HG03108 (cell line): ENCODE measurements around the gene TRIM71.
A peak's percentile ranks its signal among the peaks of the same experiment; 100 is the strongest.
"Not testable (repeated sequence)": the region's sequence is repeated elsewhere in the genome, so short reads cannot be mapped to it uniquely, and the experiment has no call there.

ENCODE experiments used
- ATAC-seq: cut with Tn5 transposase; IDR thresholded peaks from one replicate; pipeline ENCODE4 v1.9.1; 2021; ENCODE audit warnings: moderate library complexity; ENCODE audit not compliant: unreplicated experiment

The TRIM71 gene

GRCh38 chr3:32817558-32818228 is at the start of gene TRIM71:
TRIM71 (plus strand) TSS chr3:32817997; CDS start chr3:32818081, 84 bp downstream.
- ATAC-seq, result no peak

GRCh38 chr3:32778389-32778788 is 39.4 kb upstream of the TRIM71 start:
- no peak for ATAC-seq

GRCh38 chr3:32780071-32780734 is 37.6 kb upstream of the TRIM71 start:
- ATAC-seq, result no peak

GRCh38 chr3:32780735-32781210 is 37.0 kb upstream of the TRIM71 start:
- peak; percentile 35 for ATAC-seq

GRCh38 chr3:32781211-32781968 is 36.4 kb upstream of the TRIM71 start:
- peak; percentile 93 for ATAC-seq

GRCh38 chr3:32781969-32782270 is 35.9 kb upstream of the TRIM71 start:
- ATAC-seq, result not testable (repeated sequence)

- no peak for ATAC-seq
Observed at GRCh38 chr3:32782407-32782806, 35.4 kb upstream of the TRIM71 start.

GRCh38 chr3:32791833-32792232 is 26.0 kb upstream of the TRIM71 start:
- no peak for ATAC-seq

- ATAC-seq, result no peak
Observed at GRCh38 chr3:32794487-32795308, 23.1 kb upstream of the TRIM71 start.

GRCh38 chr3:32796384-32796950 is 21.3 kb upstream of the TRIM71 start:
- ATAC-seq, result not testable (repeated sequence)

GRCh38 chr3:32797776-32798175 is 20.0 kb upstream of the TRIM71 start:
- no peak for ATAC-seq

GRCh38 chr3:32801440-32801839 is 16.4 kb upstream of the TRIM71 start:
- ATAC-seq, result not testable (repeated sequence)

- peak; percentile 81 for ATAC-seq
Observed at GRCh38 chr3:32813180-32813579, 4.6 kb upstream of the TRIM71 start.

GRCh38 chr3:32814361-32814760 is 3.4 kb upstream of the TRIM71 start:
- no peak for ATAC-seq

GRCh38 chr3:32815841-32816438 is 1.9 kb upstream of the TRIM71 start:
- no peak for ATAC-seq

- ATAC-seq, result no peak
Observed at GRCh38 chr3:32816439-32817256, 1.1 kb upstream of the TRIM71 start.

- no peak for ATAC-seq
Observed at GRCh38 chr3:32817257-32817557, 590 bp upstream of the TRIM71 start.

GRCh38 chr3:32818229-32818969 is 602 bp downstream of the TRIM71 start:
- no peak for ATAC-seq

- no peak for ATAC-seq
Observed at GRCh38 chr3:32818970-32819511, 1.2 kb downstream of the TRIM71 start.
